Central memory CD4-positive, alpha-beta T cell (primary cell): ENCODE results near the gene RFX2.
"Not testable (repeated sequence)": the region's sequence is repeated elsewhere in the genome, so short reads cannot be mapped to it uniquely, and the experiment has no call there.

Experiments
- DNase-seq: peaks from one replicate; pipeline ENCODE4 v3.0.0; 2022

RFX2 gene

GRCh38 chr19:6073858-6074708, 36.2 kb downstream of the RFX2 start:
- DNase-seq = no peak

GRCh38 chr19:6073233-6073632, 37.1 kb downstream of the RFX2 start:
- DNase-seq = not testable (repeated sequence)

- no peak for DNase-seq
These were observed 38.4 kb downstream of the RFX2 start for GRCh38 chr19:6071875-6072274.

GRCh38 chr19:6070720-6071485, 39.4 kb downstream of the RFX2 start:
- DNase-seq = no peak

- no peak for DNase-seq
These were observed 40.1 kb downstream of the RFX2 start for GRCh38 chr19:6070207-6070681.

GRCh38 chr19:6069268-6069791, 41.0 kb downstream of the RFX2 start:
- peak; percentile 24 for DNase-seq

GRCh38 chr19:6068711-6069110, 41.6 kb downstream of the RFX2 start:
- no peak for DNase-seq

GRCh38 chr19:6067975-6068374, 42.3 kb downstream of the RFX2 start:
- no peak for DNase-seq

GRCh38 chr19:6066661-6067646, 43.3 kb downstream of the RFX2 start:
- DNase-seq = peak; percentile 54

- peak; percentile 66 for DNase-seq
These were observed 44.5 kb downstream of the RFX2 start for GRCh38 chr19:6065685-6066374.

- DNase-seq = no peak
These were observed 45.8 kb downstream of the RFX2 start for GRCh38 chr19:6064336-6065073.

- no peak for DNase-seq
These were observed 46.5 kb downstream of the RFX2 start for GRCh38 chr19:6063576-6064335.

- DNase-seq = no peak
These were observed 47.2 kb downstream of the RFX2 start for GRCh38 chr19:6062961-6063575.

GRCh38 chr19:6062274-6062673, 48.0 kb downstream of the RFX2 start:
- DNase-seq = peak; percentile 56

GRCh38 chr19:6061376-6062130, 48.7 kb downstream of the RFX2 start:
- no peak for DNase-seq

GRCh38 chr19:6060600-6061375, 49.5 kb downstream of the RFX2 start:
- DNase-seq = peak; percentile 52

- no peak for DNase-seq
These were observed 50.2 kb downstream of the RFX2 start for GRCh38 chr19:6059988-6060599.
